Measurements from ENCODE around the gene RAMAC. TPM values are rescaled to one million over a fixed set of nuclear protein-coding genes. Genes with fewer than 3 reads are reported as not detected.
A peak's percentile ranks its signal among the peaks of the same experiment; 100 is the strongest.

Gene RAMAC
- total and polyA plus RNA-seq, 2 of the 4 experiments (the other 2 are of a cell fraction): 23.6 to 29.6 TPM

DNA sequence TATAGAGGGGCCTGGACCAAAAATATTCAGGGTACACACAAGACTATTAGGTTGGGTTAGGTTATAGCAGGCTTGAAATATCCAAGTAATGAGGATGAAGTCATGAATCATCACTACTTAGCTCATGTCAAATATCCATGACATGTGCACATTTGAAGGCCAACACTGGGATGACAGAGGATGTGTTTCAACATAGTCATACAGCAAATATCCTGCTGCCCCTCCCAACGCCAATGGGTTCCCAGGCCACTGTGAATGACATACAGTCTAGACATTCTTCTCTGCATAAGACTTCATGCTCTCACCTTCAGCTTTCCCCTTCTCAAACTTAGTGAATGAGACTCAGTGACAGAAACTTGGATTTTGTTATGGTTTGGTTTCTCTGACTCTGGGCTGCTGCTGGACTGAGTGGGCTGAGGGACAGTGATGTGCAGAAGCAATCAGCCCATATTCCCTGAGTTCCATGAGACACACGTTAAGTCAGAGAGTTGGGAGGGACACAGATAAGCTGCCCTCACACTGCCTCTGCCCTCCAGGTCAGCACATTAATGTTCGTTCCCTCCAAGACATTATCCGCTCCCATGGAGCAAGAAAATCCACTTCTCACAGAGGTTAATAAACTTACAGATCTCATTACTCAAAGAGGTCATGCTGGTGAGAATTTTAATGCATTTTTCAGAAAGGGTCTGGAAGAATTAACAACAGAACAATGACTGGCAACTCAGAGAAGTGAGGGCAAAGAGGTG, 48.9 kb upstream of the RAMAC start:
- in situ Hi-C loops (cut with MboI; ENCODE audit: low sequenced_read_pairs) (no loop called here), dilution Hi-C loops (cut with HindIII; ENCODE audit: low sequenced_read_pairs, unreplicated experiment) (no loop called here), intact Hi-C loops (cut with micrococcal nuclease) (no loop called here)
- Histone ChIP-seq H3K27ac (ENCODE audit: insufficient read depth, low read length) (no peak overlapping the region), H4K5ac (ENCODE audit: low read depth, low read length) (no peak overlapping the region), H3K14ac (replicated peaks; ENCODE audit: low read depth, low read length) (no peak overlapping the region), H3K4me3 (ENCODE audit: insufficient read depth, low read depth, low read length) (no peak overlapping the region), H3K9ac (ENCODE audit: low read depth, low read length) (no peak overlapping the region), H3K9me3 (ENCODE audit: control insufficient read depth, insufficient read depth, low read length) (no peaks in the 10 kb centered on the region), H2AK9ac (replicated peaks; ENCODE audit: low read depth, low read length, poor library complexity) (no peak overlapping the region), H2BK5ac (ENCODE audit: low read depth, low read length, poor library complexity, severe bottlenecking) (no peak overlapping the region), H3K79me1 (ENCODE audit: low read depth in 1 of 2, low read length in 2 of 2) (no peaks in the 10 kb centered on the region), H2AK5ac (ENCODE audit: low read depth, low read length) (no peak overlapping the region), H2BK120ac (ENCODE audit: low read depth, low read length) (no peak overlapping the region), H3K56ac (ENCODE audit: extremely low read depth, insufficient read depth, low read length) (no peak overlapping the region), H3K23ac (ENCODE audit: low read depth, low read length) (no peak overlapping the region), H3K18ac (ENCODE audit: low read depth, low read length) (no peak overlapping the region), H2BK15ac (ENCODE audit: low read depth, low read length) (no peak overlapping the region), H3K36me3 (ENCODE audit: control insufficient read depth, insufficient read depth, low read length) (no peaks in the 10 kb centered on the region), H3K27me3 (ENCODE audit: control insufficient read depth, insufficient read depth, low read length) (peaks cover 5% of the 10 kb centered on the region), H3K4ac (ENCODE audit: low read depth, low read length) (no peak overlapping the region), H3K4me2 (ENCODE audit: low read depth, low read length) (no peak overlapping the region), H2BK20ac (ENCODE audit: low read depth, low read length) (no peak overlapping the region), H2AFZ (replicated peaks; ENCODE audit: low read length, poor library complexity) (peak overlapping the region; percentile 46), H4K91ac (ENCODE audit: insufficient read depth, low read depth, low read length) (no peak overlapping the region), H3K9me1 (ENCODE audit: insufficient read depth, low read length) (no peaks in the 10 kb centered on the region), H4K8ac (ENCODE audit: low read depth in 2 of 2, low read length in 2 of 2) (no peak overlapping the region), H4K20me1 (ENCODE audit: insufficient read depth, low read length) (no peaks in the 10 kb centered on the region), H3K4me1 (ENCODE audit: control insufficient read depth, insufficient read depth, low read length) (no peaks in the 10 kb centered on the region)
- peak; percentile 6 for DNase-seq
- no CpG with 5 or more reads among the region's 4 CpGs for WGBS, 2 experiments (ENCODE audit: extremely low coverage in 2 of 2, insufficient read length in 1 of 2)
- no TSS peak for BruUV-seq (replicated peaks)
- TF ChIP-seq CHD1 (IDR thresholded peaks at IDR 0.05; ENCODE audit: low read depth, low read length) (no peak), USF2 (IDR thresholded peaks at IDR 0.05; ENCODE audit: low read depth, low read length) (no peak), BHLHE40 (IDR thresholded peaks at IDR 0.05; ENCODE audit: low read depth, low read length) (no peak), RAD21 (IDR thresholded peaks at IDR 0.05; ENCODE audit: low read length) (no peak), POLR2A (IDR thresholded peaks at IDR 0.05; ENCODE audit: low read depth, low read length) (no peak), RFX5 (IDR thresholded peaks at IDR 0.05; ENCODE audit: low read depth, low read length) (no peak), FOS (IDR thresholded peaks at IDR 0.05; ENCODE audit: low read depth, low read length) (no peak), NFE2L2 (IDR thresholded peaks at IDR 0.05; ENCODE audit: low read depth, low read length) (no peak), MXI1 (IDR thresholded peaks at IDR 0.05; ENCODE audit: borderline replicate concordance, low read depth, low read length) (no peak), RCOR1 (IDR thresholded peaks at IDR 0.05; ENCODE audit: insufficient replicate concordance, low read length) (no peak), CEBPB (IDR thresholded peaks at IDR 0.05; ENCODE audit: low read depth, low read length) (no peak), ELK1 (IDR thresholded peaks at IDR 0.05; ENCODE audit: borderline replicate concordance, low read depth, low read length) (no peak)
- TF ChIP-seq, protein P1, sequence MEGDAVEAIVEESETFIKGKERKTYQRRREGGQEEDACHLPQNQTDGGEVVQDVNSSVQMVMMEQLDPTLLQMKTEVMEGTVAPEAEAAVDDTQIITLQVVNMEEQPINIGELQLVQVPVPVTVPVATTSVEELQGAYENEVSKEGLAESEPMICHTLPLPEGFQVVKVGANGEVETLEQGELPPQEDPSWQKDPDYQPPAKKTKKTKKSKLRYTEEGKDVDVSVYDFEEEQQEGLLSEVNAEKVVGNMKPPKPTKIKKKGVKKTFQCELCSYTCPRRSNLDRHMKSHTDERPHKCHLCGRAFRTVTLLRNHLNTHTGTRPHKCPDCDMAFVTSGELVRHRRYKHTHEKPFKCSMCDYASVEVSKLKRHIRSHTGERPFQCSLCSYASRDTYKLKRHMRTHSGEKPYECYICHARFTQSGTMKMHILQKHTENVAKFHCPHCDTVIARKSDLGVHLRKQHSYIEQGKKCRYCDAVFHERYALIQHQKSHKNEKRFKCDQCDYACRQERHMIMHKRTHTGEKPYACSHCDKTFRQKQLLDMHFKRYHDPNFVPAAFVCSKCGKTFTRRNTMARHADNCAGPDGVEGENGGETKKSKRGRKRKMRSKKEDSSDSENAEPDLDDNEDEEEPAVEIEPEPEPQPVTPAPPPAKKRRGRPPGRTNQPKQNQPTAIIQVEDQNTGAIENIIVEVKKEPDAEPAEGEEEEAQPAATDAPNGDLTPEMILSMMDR (conservative IDR thresholded peaks at IDR 0.05; ENCODE audit: low read depth, low read length): no peak
- no peak for ATAC-seq (ENCODE audit: low read depth)
- ChIA-PET POLR2A (ENCODE audit: unreplicated experiment) (no interaction called here), CTCF (no interaction called here)
